Measurements from ENCODE around the gene FGFR2. TPM values are rescaled to one million over a fixed set of nuclear protein-coding genes. Genes with fewer than 3 reads are reported as not detected.

The FGFR2 gene
- total RNA-seq, 2 experiments from 2014 or later: not detected

GRCh38 chr10:121490871-121491519 is 107.2 kb downstream of the FGFR2 start:
- H3K36me3 Mint-ChIP-seq (ENCODE audit: low read depth): no peaks in the 10 kb centered on the region
- CTCF ChIA-PET: interaction anchor here (0.7 kb wide), 1 partner anchor 12 kb away, joined by 3 read pairs; no protein-coding TSS in a partner anchor
- H3K27me3 Mint-ChIP-seq: no peaks in the 10 kb centered on the region
- DNase-seq: no peak
- H3K27ac Mint-ChIP-seq: no peak overlapping the region
- H3K4me3 Mint-ChIP-seq: no peak overlapping the region
- no peaks in the 10 kb centered on the region for H3K9me3 Mint-ChIP-seq
- POLR2A ChIA-PET: no interaction called here
- H3K4me1 Mint-ChIP-seq: no peaks in the 10 kb centered on the region

- Mint-ChIP-seq H3K9me3 (no peaks in the 10 kb centered on the region), H3K36me3 (ENCODE audit: low read depth) (no peaks in the 10 kb centered on the region), H3K4me1 (no peaks in the 10 kb centered on the region), H3K27me3 (no peaks in the 10 kb centered on the region), H3K4me3 (no peak overlapping the region), H3K27ac (no peak overlapping the region)
- no peak for DNase-seq
- ChIA-PET CTCF (no interaction called here), POLR2A (no interaction called here)
Observed at GRCh38 chr10:121485436-121486139, 112.7 kb downstream of the FGFR2 start.

GRCh38 chr10:121484816-121485215 is 113.4 kb downstream of the FGFR2 start:
- DNase-seq: no peak
- H3K9me3 Mint-ChIP-seq: no peaks in the 10 kb centered on the region
- CTCF ChIA-PET: interaction anchor here (0.6 kb wide), 1 partner anchor 1938 kb away, joined by 3 read pairs; no protein-coding TSS in a partner anchor
- H3K36me3 Mint-ChIP-seq (ENCODE audit: low read depth): no peaks in the 10 kb centered on the region
- no peaks in the 10 kb centered on the region for H3K27me3 Mint-ChIP-seq
- POLR2A ChIA-PET: no interaction called here
- H3K4me3 Mint-ChIP-seq: no peak overlapping the region
- no peak overlapping the region for H3K27ac Mint-ChIP-seq
- H3K4me1 Mint-ChIP-seq: no peaks in the 10 kb centered on the region

- no peaks in the 10 kb centered on the region for H3K27me3 Mint-ChIP-seq
- no peaks in the 10 kb centered on the region for H3K36me3 Mint-ChIP-seq (ENCODE audit: low read depth)
- H3K9me3 Mint-ChIP-seq: no peaks in the 10 kb centered on the region
- no peaks in the 10 kb centered on the region for H3K4me1 Mint-ChIP-seq
- no peak overlapping the region for H3K27ac Mint-ChIP-seq
- ChIA-PET POLR2A (no interaction called here), CTCF (interaction anchor here (0.6 kb wide), 1 partner anchor 1937 kb away, joined by 3 read pairs; no protein-coding TSS in a partner anchor)
- H3K4me3 Mint-ChIP-seq: no peak overlapping the region
- DNase-seq: no peak
Observed at GRCh38 chr10:121484401-121484800, 113.8 kb downstream of the FGFR2 start.

- POLR2A ChIA-PET: no interaction called here
- no peak for DNase-seq
- Mint-ChIP-seq H3K4me1 (no peaks in the 10 kb centered on the region), H3K36me3 (ENCODE audit: low read depth) (no peaks in the 10 kb centered on the region), H3K4me3 (no peak overlapping the region), H3K27ac (no peak overlapping the region), H3K27me3 (no peaks in the 10 kb centered on the region), H3K9me3 (no peaks in the 10 kb centered on the region)
- CTCF ChIA-PET: no interaction called here
Observed at GRCh38 chr10:121481180-121481579, 117.1 kb downstream of the FGFR2 start.

GRCh38 chr10:121478556-121478955 is 119.7 kb downstream of the FGFR2 start:
- Mint-ChIP-seq H3K4me1 (no peaks in the 10 kb centered on the region), H3K27ac (no peak overlapping the region), H3K9me3 (no peaks in the 10 kb centered on the region), H3K36me3 (ENCODE audit: low read depth) (no peaks in the 10 kb centered on the region), H3K4me3 (no peak overlapping the region), H3K27me3 (no peaks in the 10 kb centered on the region)
- POLR2A ChIA-PET: interaction anchor here (0.6 kb wide), 1 partner anchor 763 kb away, joined by 6 read pairs; no protein-coding TSS in a partner anchor
- no peak for DNase-seq
- CTCF ChIA-PET: no interaction called here

GRCh38 chr10:121469797-121470606 is 128.2 kb downstream of the FGFR2 start:
- Mint-ChIP-seq H3K9me3 (no peaks in the 10 kb centered on the region), H3K36me3 (ENCODE audit: low read depth) (no peaks in the 10 kb centered on the region), H3K27me3 (no peaks in the 10 kb centered on the region), H3K4me1 (no peaks in the 10 kb centered on the region), H3K27ac (no peak overlapping the region), H3K4me3 (no peak overlapping the region)
- ChIA-PET POLR2A (no interaction called here), CTCF (no interaction called here)
- DNase-seq: no peak

GRCh38 chr10:121468726-121469125 is 129.5 kb downstream of the FGFR2 start:
- H3K27ac Mint-ChIP-seq: no peak overlapping the region
- H3K4me1 Mint-ChIP-seq: no peaks in the 10 kb centered on the region
- no peak for DNase-seq
- H3K27me3 Mint-ChIP-seq: no peaks in the 10 kb centered on the region
- no peaks in the 10 kb centered on the region for H3K9me3 Mint-ChIP-seq
- CTCF ChIA-PET: no interaction called here
- no peaks in the 10 kb centered on the region for H3K36me3 Mint-ChIP-seq (ENCODE audit: low read depth)
- no peak overlapping the region for H3K4me3 Mint-ChIP-seq
- POLR2A ChIA-PET: no interaction called here

GRCh38 chr10:121466424-121466823 is 131.8 kb downstream of the FGFR2 start:
- Mint-ChIP-seq H3K27ac (no peak overlapping the region), H3K9me3 (no peaks in the 10 kb centered on the region), H3K36me3 (ENCODE audit: low read depth) (no peaks in the 10 kb centered on the region), H3K4me3 (no peak overlapping the region), H3K27me3 (no peaks in the 10 kb centered on the region), H3K4me1 (no peaks in the 10 kb centered on the region)
- ChIA-PET POLR2A (no interaction called here), CTCF (no interaction called here)
- DNase-seq: no peak

GRCh38 chr10:121465215-121465614 is 133.0 kb downstream of the FGFR2 start:
- Mint-ChIP-seq H3K9me3 (no peaks in the 10 kb centered on the region), H3K27ac (no peak overlapping the region), H3K4me1 (no peaks in the 10 kb centered on the region), H3K4me3 (no peak overlapping the region), H3K36me3 (ENCODE audit: low read depth) (no peaks in the 10 kb centered on the region), H3K27me3 (no peaks in the 10 kb centered on the region)
- ChIA-PET CTCF (no interaction called here), POLR2A (no interaction called here)
- no peak for DNase-seq

- Mint-ChIP-seq H3K4me1 (no peaks in the 10 kb centered on the region), H3K27me3 (no peaks in the 10 kb centered on the region), H3K27ac (no peak overlapping the region), H3K9me3 (no peaks in the 10 kb centered on the region), H3K36me3 (ENCODE audit: low read depth) (no peaks in the 10 kb centered on the region), H3K4me3 (no peak overlapping the region)
- CTCF ChIA-PET: no interaction called here
- no peak for DNase-seq
- POLR2A ChIA-PET: no interaction called here
Observed at GRCh38 chr10:121464517-121464916, 133.7 kb downstream of the FGFR2 start.

GRCh38 chr10:121462955-121463354 is 135.3 kb downstream of the FGFR2 start:
- Mint-ChIP-seq H3K27me3 (no peaks in the 10 kb centered on the region), H3K4me1 (no peaks in the 10 kb centered on the region), H3K4me3 (no peak overlapping the region), H3K27ac (no peak overlapping the region), H3K36me3 (ENCODE audit: low read depth) (no peaks in the 10 kb centered on the region), H3K9me3 (no peaks in the 10 kb centered on the region)
- POLR2A ChIA-PET: no interaction called here
- CTCF ChIA-PET: no interaction called here
- no peak for DNase-seq

GRCh38 chr10:121462281-121462680 is 136.0 kb downstream of the FGFR2 start:
- POLR2A ChIA-PET: no interaction called here
- no peaks in the 10 kb centered on the region for H3K27me3 Mint-ChIP-seq
- H3K9me3 Mint-ChIP-seq: no peaks in the 10 kb centered on the region

More at GRCh38 chr10:121462281-121462680, 136.0 kb downstream of the FGFR2 start:
- CTCF ChIA-PET: no interaction called here
- no peak for DNase-seq
- Mint-ChIP-seq H3K4me3 (no peak overlapping the region), H3K27ac (no peak overlapping the region), H3K4me1 (no peaks in the 10 kb centered on the region), H3K36me3 (ENCODE audit: low read depth) (no peaks in the 10 kb centered on the region)
